Stomach (tissue), 4 donors: ENCODE measurements around the gene CAMKK1.

Experiments used
- CTCF ChIP-seq, 7 experiments: fragments of 450-650 bp in 4 of 7; fragments of 200-600 bp in 3 of 7; sonication (generic) in 3 of 7; IDR thresholded peaks; one replicate each; pipeline ENCODE4 v1.5.1; 2016 to 2019; ENCODE audit warnings: antibody characterized with exemption in 7 of 7, control low read depth in 2 of 7, mild to moderate bottlenecking in 1 of 7
- POLR2A ChIP-seq, 4 donors: fragments of 450-650 bp; IDR thresholded peaks; one replicate each; pipeline ENCODE4 v1.6.1; 2016; ENCODE audit warnings: antibody characterized with exemption in 4 of 4, control low read depth in 2 of 4, mild to moderate bottlenecking in 1 of 4, moderate library complexity in 1 of 4
- POLR2AphosphoS5 ChIP-seq, 3 donors: sonication (generic); formaldehyde crosslinking; IDR thresholded peaks; one replicate each; pipeline ENCODE4 v1.6.1; 2016; ENCODE audit warnings: antibody characterized with exemption in 3 of 3

GRCh38 chr17:3851461-3852100 is 41.3 kb downstream of the CAMKK1 start:
- TF ChIP-seq CTCF (IDR thresholded peaks at IDR 0.05) (no peak), POLR2A (IDR thresholded peaks at IDR 0.05) (no peak), POLR2AphosphoS5 (IDR thresholded peaks at IDR 0.05) (no peak)
